Fibroblast of villous mesenchyme (primary cell): ENCODE results near the gene SLCO4A1. TPM values are rescaled to one million over a fixed set of nuclear protein-coding genes. Genes with fewer than 3 reads are reported as not detected.

Experiments used
- DNase-seq: peaks from one replicate; pipeline ENCODE4 v3.0.0-alpha.2; 2010; ENCODE audit warnings: low read depth
- H3K4me3 ChIP-seq: 2 replicates; pipeline ENCODE4 v1.5.1; 2011; ENCODE audit warnings: low read depth, mild to moderate bottlenecking, low read length
- total RNA-seq: library from RNA; depleted of rRNA; stranded (reverse); fragments of >200 nt; gene quantifications from 2 replicates; pipeline ENCODE4 v1.2.3, GENCODE V29; 2012
- TF ChIP-seq, protein P1 (sequence below): IDR thresholded peaks from 2 replicates; pipeline ENCODE4 v1.5.1; 2012; ENCODE audit warnings: low read depth, mild to moderate bottlenecking, low read length; ENCODE audit not compliant: insufficient read depth

Gene SLCO4A1
- total RNA-seq, 1 donor: 3.0 TPM

- no peak overlapping the region for H3K4me3 ChIP-seq
- no peak for DNase-seq
- TF ChIP-seq, protein P1, sequence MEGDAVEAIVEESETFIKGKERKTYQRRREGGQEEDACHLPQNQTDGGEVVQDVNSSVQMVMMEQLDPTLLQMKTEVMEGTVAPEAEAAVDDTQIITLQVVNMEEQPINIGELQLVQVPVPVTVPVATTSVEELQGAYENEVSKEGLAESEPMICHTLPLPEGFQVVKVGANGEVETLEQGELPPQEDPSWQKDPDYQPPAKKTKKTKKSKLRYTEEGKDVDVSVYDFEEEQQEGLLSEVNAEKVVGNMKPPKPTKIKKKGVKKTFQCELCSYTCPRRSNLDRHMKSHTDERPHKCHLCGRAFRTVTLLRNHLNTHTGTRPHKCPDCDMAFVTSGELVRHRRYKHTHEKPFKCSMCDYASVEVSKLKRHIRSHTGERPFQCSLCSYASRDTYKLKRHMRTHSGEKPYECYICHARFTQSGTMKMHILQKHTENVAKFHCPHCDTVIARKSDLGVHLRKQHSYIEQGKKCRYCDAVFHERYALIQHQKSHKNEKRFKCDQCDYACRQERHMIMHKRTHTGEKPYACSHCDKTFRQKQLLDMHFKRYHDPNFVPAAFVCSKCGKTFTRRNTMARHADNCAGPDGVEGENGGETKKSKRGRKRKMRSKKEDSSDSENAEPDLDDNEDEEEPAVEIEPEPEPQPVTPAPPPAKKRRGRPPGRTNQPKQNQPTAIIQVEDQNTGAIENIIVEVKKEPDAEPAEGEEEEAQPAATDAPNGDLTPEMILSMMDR: no peak
Observed at GRCh38 chr20:62638679-62639406, 3.5 kb upstream of the SLCO4A1 start.

- DNase-seq: no peak
- TF ChIP-seq, protein P1: no peak
Observed at GRCh38 chr20:62639765-62640164, 2.5 kb upstream of the SLCO4A1 start.

DNA sequence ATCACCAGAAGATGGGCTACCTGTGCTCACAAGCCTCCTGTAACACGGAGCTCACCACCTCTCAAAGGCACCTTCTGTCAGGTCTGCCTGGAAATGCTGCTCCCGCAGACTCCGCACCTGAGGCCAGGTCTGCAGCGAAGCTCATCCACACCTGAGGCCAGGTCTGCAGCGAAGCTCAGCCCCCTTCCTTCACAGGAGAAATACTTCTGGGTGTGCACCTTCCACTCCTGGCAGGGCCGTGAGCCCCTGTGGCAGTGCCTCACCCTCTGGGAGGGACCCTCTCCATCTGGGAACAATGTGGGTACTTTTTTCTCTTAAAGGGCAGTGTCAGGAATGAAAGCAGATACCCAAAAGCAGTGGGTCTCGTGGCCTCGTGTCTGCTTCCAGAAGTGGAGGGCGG, 1.4 kb upstream of the SLCO4A1 start:
- TF ChIP-seq, protein P1: no peak
- no peak for DNase-seq
- H3K4me3 ChIP-seq: no peak overlapping the region

More at GRCh38 chr20:62639765-62640164, 2.5 kb upstream of the SLCO4A1 start:
- H3K4me3 ChIP-seq: no peak overlapping the region

- peak overlapping the region; percentile 55 for H3K4me3 ChIP-seq
- no peak for DNase-seq
- TF ChIP-seq, protein P1: no peak
Observed at GRCh38 chr20:62641321-62642050, 817 bp upstream of the SLCO4A1 start.

DNA sequence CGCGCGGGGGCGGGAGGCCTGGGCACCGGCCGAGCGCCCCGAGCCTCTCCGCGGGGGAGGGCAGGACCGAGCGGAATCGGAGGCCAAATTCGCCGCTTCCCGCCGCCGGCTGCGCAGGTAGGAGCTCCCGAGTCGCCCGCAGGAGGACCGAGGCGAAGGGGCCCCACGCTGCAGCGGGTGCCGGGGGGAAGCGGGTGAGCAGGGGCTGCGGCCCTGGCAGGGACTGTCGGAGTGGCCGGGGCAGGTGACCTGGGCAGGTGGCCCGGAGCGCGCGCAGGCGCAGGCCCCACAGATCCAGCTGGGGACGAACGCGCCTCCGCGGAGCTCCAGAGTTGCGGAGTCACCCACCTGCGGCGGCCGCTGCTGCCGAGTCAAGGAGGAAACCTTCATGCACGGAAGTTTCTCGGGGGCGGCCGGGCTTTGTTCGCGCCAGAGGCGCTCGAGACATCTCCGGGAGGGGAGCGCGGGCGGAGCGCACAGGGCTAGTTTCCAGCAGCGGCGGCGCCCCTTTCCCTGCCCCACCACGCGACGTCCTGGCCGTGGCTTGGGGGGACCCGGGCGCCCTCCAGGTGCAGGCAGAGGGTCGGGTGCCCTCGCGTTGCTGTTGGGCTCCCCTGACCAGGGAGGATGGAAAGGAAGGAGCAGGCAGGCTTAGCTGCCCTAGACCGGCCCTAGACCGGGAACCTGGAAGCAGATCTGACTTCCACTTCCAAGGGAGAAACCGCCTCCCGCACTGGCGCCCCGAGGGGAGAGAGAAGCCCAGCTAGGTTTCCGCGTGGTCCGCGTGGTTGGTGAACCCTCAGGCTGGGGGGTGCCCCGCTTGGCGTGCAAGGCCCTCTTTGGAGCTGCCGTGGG, 590 bp downstream of the SLCO4A1 start:
- H3K4me3 ChIP-seq: peak overlapping the region; percentile 50
- TF ChIP-seq, protein P1: no peak
- DNase-seq: no peak

DNA sequence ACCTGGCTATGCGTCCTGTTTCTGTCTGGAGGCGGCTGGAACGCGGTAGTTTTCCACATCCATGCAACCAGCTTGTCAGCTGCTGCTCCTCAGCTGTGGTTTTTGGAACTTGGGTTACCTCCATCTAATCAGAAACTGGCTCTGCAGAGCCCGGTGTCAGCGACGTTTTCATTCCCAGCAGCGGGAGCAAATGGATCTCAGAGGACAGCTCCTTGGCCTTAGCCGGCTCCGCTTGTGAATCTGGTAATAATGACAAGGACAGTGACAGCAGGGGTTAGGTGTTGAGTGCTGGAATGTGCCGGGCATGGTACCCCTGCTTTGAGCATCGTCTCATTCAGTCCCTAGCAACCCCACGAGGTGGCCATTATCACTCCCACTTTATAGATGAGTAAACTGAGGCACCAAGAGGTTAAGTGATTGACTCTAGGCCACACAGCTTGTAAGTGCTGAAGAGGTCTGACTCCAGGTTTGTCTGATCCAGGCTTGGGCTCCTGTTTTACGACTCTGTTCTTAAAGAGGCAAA, 1.3 kb downstream of the SLCO4A1 start:
- no peak for DNase-seq
- H3K4me3 ChIP-seq: peak overlapping the region; percentile 50
- TF ChIP-seq, protein P1: no peak
